GM12878 (cell line): ENCODE data around the gene NOP53. TPM values are rescaled to one million over a fixed set of nuclear protein-coding genes. Genes with fewer than 3 reads are reported as not detected.
"Not testable (repeated sequence)": the region's sequence is repeated elsewhere in the genome, so short reads cannot be mapped to it uniquely, and the experiment has no call there.

Source experiments
- ATAC-seq: fragments of 200-7000 bp; cut with Tn5 transposase; 3 replicates; pipeline ENCODE4 v1.9.1; 2020; ENCODE audit warnings: mild to moderate bottlenecking, moderate library complexity
- BruUV-seq: library from RNA; stranded (reverse); fragments of 400-500 nt; replicated peaks from 2 replicates; lab custom pipeline; 2021; lab: Mats Ljungman, UMichigan
- CTCF ChIA-PET: fragments of 300-600 bp; sonication (Branson Sonifier 250); formaldehyde crosslinking; extraction: SDS; loops from one replicate; lab custom pipeline; 2021; ENCODE audit warnings: inconsistent platforms; lab: Yijun Ruan, JAX
- POLR2A ChIA-PET: fragments of 350-600 bp; formaldehyde crosslinking; extraction: SDS; loops from one replicate; lab custom pipeline; 2021; ENCODE audit warnings: inconsistent platforms; lab: Charles Lee
- RAD21 ChIA-PET: fragments of 300-600 bp; sonication (Branson Sonifier 250); formaldehyde crosslinking; loops from one replicate; lab custom pipeline; 2023; ENCODE audit warnings: antibody characterized with exemption; ENCODE audit not compliant: unreplicated experiment; lab: Charles Lee
- SMC1A ChIA-PET: fragments of 300-600 bp; sonication (Branson Sonifier 250); formaldehyde crosslinking; loops from one replicate; lab custom pipeline; 2023; ENCODE audit not compliant: unreplicated experiment, uncharacterized antibody; lab: Charles Lee
- DNase-seq: peaks from one replicate; pipeline ENCODE4 v3.0.0-alpha.2; 2011; ENCODE audit warnings: low read depth, low spot score
- FAIRE-seq: peaks from 3 replicates; lab custom pipeline; 2011; peaks lifted over from hg19 to GRCh38; lab: Jason Lieb, UNC
- H2AFZ ChIP-seq: 2 replicates; pipeline ENCODE4 v1.6.0; 2011; ENCODE audit warnings: low read depth, low read length, control low read depth; ENCODE audit not compliant: control insufficient read depth
- H3K27ac ChIP-seq: 2 replicates; pipeline ENCODE4 v1.5.1; 2011; ENCODE audit warnings: control low read depth; ENCODE audit not compliant: control insufficient read depth, insufficient read depth
- H3K27me3 ChIP-seq, 2 experiments: replicated peaks in 1 of 2; 2 replicates each; pipeline versions ENCODE4 v1.6.0 to v1.6.1; 2011; ENCODE audit warnings: low read length in 1 of 2; ENCODE audit not compliant: control insufficient read depth in 2 of 2, insufficient read depth in 2 of 2
- H3K36me3 ChIP-seq, 2 experiments: 2 replicates each; pipeline ENCODE4 v1.5.1; 2011; ENCODE audit warnings: low read length in 1 of 2; ENCODE audit not compliant: control insufficient read depth in 2 of 2, insufficient read depth in 2 of 2
- H3K4me1 ChIP-seq: 2 replicates; pipeline ENCODE4 v1.6.1; 2011; ENCODE audit warnings: mild to moderate bottlenecking, low read length, moderate library complexity, mixed read lengths; ENCODE audit not compliant: control insufficient read depth, insufficient read depth
- H3K4me2 ChIP-seq: 2 replicates; pipeline ENCODE4 v1.6.0; 2011; ENCODE audit warnings: control low read depth; ENCODE audit not compliant: control insufficient read depth, insufficient read depth
- H3K4me3 ChIP-seq: fragments of 200-600 bp; sonication (generic); 2 replicates; pipeline ENCODE4 v1.5.1; 2016
- H3K79me2 ChIP-seq: 2 replicates; pipeline ENCODE4 v1.6.0; 2011; ENCODE audit warnings: low read length; ENCODE audit not compliant: control insufficient read depth, insufficient read depth
- H3K9ac ChIP-seq: 2 replicates; pipeline ENCODE4 v1.8.0; 2011; ENCODE audit warnings: low read length, control low read depth, mixed read lengths; ENCODE audit not compliant: control insufficient read depth, insufficient read depth
- H3K9me3 ChIP-seq: replicated peaks from 3 replicates; pipeline ENCODE4 v1.5.1; 2011; ENCODE audit warnings: mild to moderate bottlenecking, low read length; ENCODE audit not compliant: control insufficient read depth, insufficient read depth
- H4K20me1 ChIP-seq: 2 replicates; pipeline ENCODE4 v1.6.0; 2011; ENCODE audit not compliant: control insufficient read depth, insufficient read depth
- CBX5 ChIP-seq: sonication (generic); IDR thresholded peaks from 2 replicates; pipeline ENCODE4 v1.6.1; 2016; ENCODE audit warnings: low read depth, moderate library complexity, mild to moderate bottlenecking, inconsistent platforms
- CREB1 ChIP-seq: IDR thresholded peaks from 2 replicates; pipeline ENCODE4 v1.6.1; 2012; ENCODE audit warnings: low read depth, mild to moderate bottlenecking, inconsistent platforms
- MTA3 ChIP-seq: IDR thresholded peaks from 2 replicates; pipeline ENCODE4 v1.6.1; 2012; ENCODE audit warnings: low read length, inconsistent platforms, borderline replicate concordance
- MYC ChIP-seq: IDR thresholded peaks from 2 replicates; pipeline ENCODE4 v1.6.1; 2011; ENCODE audit warnings: mild to moderate bottlenecking, low read length, moderate library complexity, inconsistent platforms; ENCODE audit not compliant: insufficient read depth, insufficient replicate concordance, insufficient read length, severe bottlenecking
- NFXL1 ChIP-seq: fragments of 450-650 bp; IDR thresholded peaks from 2 replicates; pipeline ENCODE4 v1.6.1; 2017; ENCODE audit warnings: antibody characterized with exemption, mild to moderate bottlenecking, borderline replicate concordance
- TBL1XR1 ChIP-seq: IDR thresholded peaks from 2 replicates; pipeline ENCODE4 v1.6.1; 2012; ENCODE audit warnings: low read depth, low read length, improper control_type of control experiment
- WGBS: methylation state at CpG from one replicate; pipeline ENCODE4 v1.1.6; 2016; ENCODE audit warnings: low lambda C conversion rate; ENCODE audit not compliant: insufficient replicate concordance, insufficient coverage; ENCODE audit errors: missing lambda C conversion rate; 5-methylcytosine and 5-hydroxymethylcytosine counted together
- in situ Hi-C: fragments of 300-500 bp; cut with MboI; formaldehyde crosslinking; loops from 9 replicates; pipeline ENCODE4 v1.14.3; 2018; ENCODE audit warnings: mixed read lengths
- intact Hi-C: fragments of 100-400 bp; cut with micrococcal nuclease; formaldehyde crosslinking; loops from one replicate; pipeline ENCODE4 v1.14.2; 2022; ENCODE audit not compliant: unreplicated experiment
- polyA plus RNA-seq, 11 experiments: library from polyadenylated mRNA; depleted of rRNA in 4 of 11; unstranded in 6 of 11; stranded (reverse) in 5 of 11; fragments of >200 nt; fragmentation: Nextera tagmentation in 4 of 11; fragmentation: Illumina TruSeq in 1 of 11; extraction: Ambion mirVana in 4 of 11; extraction: Trizol in 1 of 11; gene quantifications; 1 replicate in 1 of 11; 2 replicates in 10 of 11; pipeline versions ENCODE4 v1.2.1 to v1.2.3, GENCODE V29; 2011 to 2016; ENCODE audit warnings: inconsistent platforms in 2 of 11, missing spikeins in 2 of 11, low read depth in 1 of 11
- total RNA-seq, 4 experiments: library from RNA; depleted of rRNA in 3 of 4; stranded (reverse); fragments of >200 nt in 3 of 4; fragmentation: Illumina TruSeq in 1 of 4; extraction: Trizol in 1 of 4; gene quantifications; 2 replicates each; pipeline versions ENCODE4 v1.2.1 to v1.2.3, GENCODE V29; 2013 to 2021
- TF ChIP-seq, protein P1 (sequence below): IDR thresholded peaks from 2 replicates; pipeline ENCODE4 v1.6.1; 2012; ENCODE audit warnings: low read depth, low read length, improper control_type of control experiment
- TF ChIP-seq, protein P2 (sequence below): fragments of 450-650 bp; IDR thresholded peaks from 2 replicates; pipeline ENCODE4 v1.6.1; 2017; ENCODE audit warnings: mild to moderate bottlenecking, low read depth, inconsistent platforms; ENCODE audit not compliant: poor library complexity, severe bottlenecking
- TF ChIP-seq, protein P3 (sequence below): IDR thresholded peaks from 2 replicates; pipeline ENCODE4 v1.6.1; 2011; ENCODE audit warnings: borderline replicate concordance, low read depth, mild to moderate bottlenecking, moderate library complexity, mixed read lengths, low read length; ENCODE audit not compliant: insufficient read depth; ENCODE audit errors: extremely low read length

The NOP53 gene
- total and polyA plus RNA-seq, 10 of the 15 experiments (the other 5 are each of a cell fraction or from before 2014, with no cell fraction given) = 6.0 to 386 (median 167) TPM

DNA sequence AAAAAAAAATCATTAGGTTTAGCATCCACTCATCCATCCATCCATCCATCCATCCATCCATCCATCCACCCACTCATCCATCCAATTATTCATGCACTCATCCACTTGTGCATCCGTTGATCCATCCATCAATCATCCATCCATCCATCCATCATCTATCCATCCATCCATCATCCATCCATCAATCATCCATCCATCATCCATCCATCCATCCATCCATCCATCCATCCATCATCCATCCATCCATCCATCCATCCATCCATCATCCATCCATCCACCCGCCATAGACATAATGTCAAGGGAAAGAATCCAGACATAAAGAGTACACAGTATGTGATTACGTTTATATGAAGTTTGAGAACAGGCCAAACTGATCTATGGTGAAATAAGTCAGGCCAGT, 24.2 kb downstream of the NOP53 start (continued):
- no peak for TF ChIP-seq CBX5
- TF ChIP-seq, protein P1, sequence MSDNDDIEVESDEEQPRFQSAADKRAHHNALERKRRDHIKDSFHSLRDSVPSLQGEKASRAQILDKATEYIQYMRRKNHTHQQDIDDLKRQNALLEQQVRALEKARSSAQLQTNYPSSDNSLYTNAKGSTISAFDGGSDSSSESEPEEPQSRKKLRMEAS = no peak
- no peak for TF ChIP-seq TBL1XR1
- no peak for TF ChIP-seq CREB1
- TF ChIP-seq MYC = no peak

DNA sequence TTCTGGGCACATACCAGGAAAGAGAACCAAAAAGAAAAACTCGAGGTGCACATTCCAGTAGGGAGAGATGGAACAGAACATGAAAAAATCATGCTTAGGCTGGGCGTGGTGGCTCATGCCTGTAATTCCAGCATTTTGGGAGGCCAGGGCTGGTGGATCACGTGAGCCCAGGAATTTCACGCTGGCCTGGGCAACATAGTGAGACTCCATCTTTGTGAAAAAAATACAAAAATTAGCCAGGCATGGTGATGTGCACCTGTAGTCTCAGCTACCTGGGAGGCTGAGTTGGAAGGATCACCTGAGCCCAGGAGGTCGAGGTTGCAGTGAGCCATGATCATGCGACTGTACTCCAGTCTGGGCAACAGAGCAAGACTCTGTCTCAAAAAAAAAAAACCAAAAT, 25.9 kb downstream of the NOP53 start:
- CTCF ChIA-PET, H3K4me2 ChIP-seq, H3K27ac ChIP-seq, intact Hi-C loops, FAIRE-seq, RAD21 ChIA-PET, in situ Hi-C loops, BruUV-seq, H3K9me3 ChIP-seq, H3K79me2 ChIP-seq, H3K9ac ChIP-seq, H3K4me1 ChIP-seq, ATAC-seq, H3K27me3 ChIP-seq, DNase-seq, H3K4me3 ChIP-seq, H2AFZ ChIP-seq, H4K20me1 ChIP-seq, H3K36me3 ChIP-seq, POLR2A ChIA-PET: not testable (repeated sequence)
- 13% methylated on average over 6 of the region's 6 CpGs for WGBS
- SMC1A ChIA-PET = interaction anchor here (0.7 kb wide), 1 partner anchor 24 kb away, joined by 3 read pairs; no protein-coding TSS in a partner anchor

DNA sequence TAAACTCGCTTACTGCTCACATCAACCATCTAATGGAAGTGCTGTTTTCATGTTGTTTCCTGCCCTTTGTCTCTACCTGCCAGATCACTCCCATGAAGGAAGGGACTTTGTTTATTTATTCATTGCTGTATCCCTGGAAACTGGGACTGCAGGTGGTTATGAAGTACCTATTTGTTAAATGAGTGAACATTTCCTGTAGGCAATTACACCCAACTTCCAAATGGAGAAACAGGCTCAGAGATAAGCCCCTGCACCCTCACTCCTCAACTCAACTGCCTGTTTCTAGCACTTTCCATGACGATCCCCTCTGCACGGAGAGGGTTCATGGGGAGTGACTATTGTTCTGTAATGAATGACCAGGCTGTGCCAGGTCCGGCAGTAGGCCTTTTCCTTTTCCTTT, 31.2 kb downstream of the NOP53 start:
- BruUV-seq = no TSS peak
- H3K4me3 ChIP-seq = no peak overlapping the region
- TF ChIP-seq CBX5 = no peak
- no peak for TF ChIP-seq NFXL1
- TF ChIP-seq, protein P2, sequence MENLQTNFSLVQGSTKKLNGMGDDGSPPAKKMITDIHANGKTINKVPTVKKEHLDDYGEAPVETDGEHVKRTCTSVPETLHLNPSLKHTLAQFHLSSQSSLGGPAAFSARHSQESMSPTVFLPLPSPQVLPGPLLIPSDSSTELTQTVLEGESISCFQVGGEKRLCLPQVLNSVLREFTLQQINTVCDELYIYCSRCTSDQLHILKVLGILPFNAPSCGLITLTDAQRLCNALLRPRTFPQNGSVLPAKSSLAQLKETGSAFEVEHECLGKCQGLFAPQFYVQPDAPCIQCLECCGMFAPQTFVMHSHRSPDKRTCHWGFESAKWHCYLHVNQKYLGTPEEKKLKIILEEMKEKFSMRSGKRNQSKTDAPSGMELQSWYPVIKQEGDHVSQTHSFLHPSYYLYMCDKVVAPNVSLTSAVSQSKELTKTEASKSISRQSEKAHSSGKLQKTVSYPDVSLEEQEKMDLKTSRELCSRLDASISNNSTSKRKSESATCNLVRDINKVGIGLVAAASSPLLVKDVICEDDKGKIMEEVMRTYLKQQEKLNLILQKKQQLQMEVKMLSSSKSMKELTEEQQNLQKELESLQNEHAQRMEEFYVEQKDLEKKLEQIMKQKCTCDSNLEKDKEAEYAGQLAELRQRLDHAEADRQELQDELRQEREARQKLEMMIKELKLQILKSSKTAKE = no peak
- no peak for TF ChIP-seq MTA3
- TF ChIP-seq, protein P3, sequence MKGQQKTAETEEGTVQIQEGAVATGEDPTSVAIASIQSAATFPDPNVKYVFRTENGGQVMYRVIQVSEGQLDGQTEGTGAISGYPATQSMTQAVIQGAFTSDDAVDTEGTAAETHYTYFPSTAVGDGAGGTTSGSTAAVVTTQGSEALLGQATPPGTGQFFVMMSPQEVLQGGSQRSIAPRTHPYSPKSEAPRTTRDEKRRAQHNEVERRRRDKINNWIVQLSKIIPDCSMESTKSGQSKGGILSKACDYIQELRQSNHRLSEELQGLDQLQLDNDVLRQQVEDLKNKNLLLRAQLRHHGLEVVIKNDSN = no peak

More for the DNA sequence above, 31.2 kb downstream of the NOP53 start:
- peaks cover 6% of the 10 kb centered on the region for H3K4me1 ChIP-seq
- H4K20me1 ChIP-seq = no peaks in the 10 kb centered on the region
- RAD21 ChIA-PET = interaction anchor here (0.6 kb wide), 1 partner anchor 306 kb away, joined by 3 read pairs; no protein-coding TSS in a partner anchor
- CTCF ChIA-PET = interaction anchor here (0.8 to 2.0 kb wide), 2 partner anchors 10 to 13 kb away, joined by 4 to 7 read pairs; no protein-coding TSS in a partner anchor
- in situ Hi-C loops = no loop called here
- FAIRE-seq (no peak), DNase-seq (no peak), ATAC-seq (no peak)
- H3K79me2 ChIP-seq = peaks cover 18% of the 10 kb centered on the region
- no peaks in the 10 kb centered on the region for H3K27me3 ChIP-seq
- POLR2A ChIA-PET = interaction anchor here (0.6 kb wide), 1 partner anchor 13 kb away, joined by 3 read pairs; no protein-coding TSS in a partner anchor
- no peak overlapping the region for H2AFZ ChIP-seq
- no peak overlapping the region for H3K4me2 ChIP-seq
- WGBS = 47% methylated on average over 4 of the region's 4 CpGs
- no peak overlapping the region for H3K27ac ChIP-seq
- intact Hi-C loops = no loop called here
- no peak overlapping the region for H3K9ac ChIP-seq
- H3K36me3 ChIP-seq = no peaks in the 10 kb centered on the region; a peak in 1 of 4 replicates
- H3K9me3 ChIP-seq = no peaks in the 10 kb centered on the region
- SMC1A ChIA-PET = no interaction called here
